NCI-H2171 treated with DMSO at 0.1 percent for 48 hours (cell line): ENCODE results near the gene AMZ1.
"Not testable (repeated sequence)": the region's sequence is repeated elsewhere in the genome, so short reads cannot be mapped to it uniquely, and the experiment has no call there.

Source experiments
- DNase-seq: peaks from one replicate; lab custom pipeline; 2025; lab: John Stamatoyannopoulos, UW

Gene AMZ1

GRCh38 chr7:2691011-2691707, 3.2 kb downstream of the AMZ1 start:
- no peak for DNase-seq

GRCh38 chr7:2691932-2692439, 4.0 kb downstream of the AMZ1 start:
- not testable (repeated sequence) for DNase-seq

GRCh38 chr7:2692543-2692942, 4.5 kb downstream of the AMZ1 start:
- no peak for DNase-seq

- not testable (repeated sequence) for DNase-seq
These were observed 5.6 kb downstream of the AMZ1 start for GRCh38 chr7:2693420-2694121.

GRCh38 chr7:2694122-2694436, 6.1 kb downstream of the AMZ1 start:
- not testable (repeated sequence) for DNase-seq

GRCh38 chr7:2698581-2699288, 10.7 kb downstream of the AMZ1 start:
- DNase-seq: no peak

- DNase-seq: no peak
These were observed 11.3 kb downstream of the AMZ1 start for GRCh38 chr7:2699289-2699620.

- DNase-seq: no peak
These were observed 12.3 kb downstream of the AMZ1 start for GRCh38 chr7:2700141-2700850.

GRCh38 chr7:2701424-2701823, 13.4 kb downstream of the AMZ1 start:
- no peak for DNase-seq

GRCh38 chr7:2701832-2702593, 14.0 kb downstream of the AMZ1 start:
- DNase-seq: no peak

GRCh38 chr7:2702594-2702957, 14.6 kb downstream of the AMZ1 start:
- DNase-seq: no peak

- no peak for DNase-seq
These were observed 17.5 kb downstream of the AMZ1 start for GRCh38 chr7:2705371-2706096.

- no peak for DNase-seq
These were observed 18.7 kb downstream of the AMZ1 start for GRCh38 chr7:2706685-2707126.

GRCh38 chr7:2707481-2707880, 19.5 kb downstream of the AMZ1 start:
- DNase-seq: no peak

- no peak for DNase-seq
These were observed 20.0 kb downstream of the AMZ1 start for GRCh38 chr7:2708041-2708440.

GRCh38 chr7:2708547-2709310, 20.7 kb downstream of the AMZ1 start:
- no peak for DNase-seq

- no peak for DNase-seq
These were observed 21.7 kb downstream of the AMZ1 start for GRCh38 chr7:2709553-2710285.

GRCh38 chr7:2710286-2710655, 22.3 kb downstream of the AMZ1 start:
- DNase-seq: no peak

- no peak for DNase-seq
These were observed 23.0 kb downstream of the AMZ1 start for GRCh38 chr7:2710901-2711551.
